GM13977 (cell line): Measurements from ENCODE around the gene TPPP3.

ENCODE experiments used
- DNase-seq: peaks from one replicate; pipeline ENCODE4 v3.0.0; 2012; ENCODE audit warnings: low spot score
- in situ Hi-C: fragments of 300-500 bp; cut with MboI; formaldehyde crosslinking; loops from one replicate; pipeline ENCODE4 v1.12.0; 2022; ENCODE audit warnings: low sequenced_read_pairs, low pct_unique_long_range_greater_than_20kb, mixed read lengths, inconsistent platforms; ENCODE audit not compliant: unreplicated experiment
- TF ChIP-seq, protein P1 (sequence below): IDR thresholded peaks from 2 replicates; pipeline ENCODE4 v1.5.1; 2012; ENCODE audit warnings: mild to moderate bottlenecking, control low read depth; ENCODE audit not compliant: insufficient read depth; ENCODE audit errors: extremely low read depth, missing control alignments

TPPP3 gene

DNA sequence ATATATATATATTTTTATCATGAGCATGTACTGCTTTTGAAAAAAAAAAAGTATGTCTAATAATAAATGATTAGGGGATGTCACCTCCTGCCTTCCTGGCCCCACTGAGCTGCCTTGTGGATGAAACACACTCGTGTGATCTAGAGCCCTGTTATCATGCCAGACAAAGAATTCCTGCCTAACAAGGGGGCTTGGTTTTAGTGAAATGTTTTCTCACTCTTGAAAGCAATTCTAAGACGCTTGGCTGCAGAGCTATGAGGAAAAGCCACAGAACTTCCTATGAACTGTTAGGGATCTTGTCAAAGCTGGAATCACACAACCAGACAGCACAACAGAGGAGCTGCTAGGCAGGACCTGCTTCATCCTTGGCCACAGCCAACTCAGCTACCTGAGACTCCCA is 19.0 kb upstream of the TPPP3 start:
- DNase-seq, result no peak
- TF ChIP-seq, protein P1, sequence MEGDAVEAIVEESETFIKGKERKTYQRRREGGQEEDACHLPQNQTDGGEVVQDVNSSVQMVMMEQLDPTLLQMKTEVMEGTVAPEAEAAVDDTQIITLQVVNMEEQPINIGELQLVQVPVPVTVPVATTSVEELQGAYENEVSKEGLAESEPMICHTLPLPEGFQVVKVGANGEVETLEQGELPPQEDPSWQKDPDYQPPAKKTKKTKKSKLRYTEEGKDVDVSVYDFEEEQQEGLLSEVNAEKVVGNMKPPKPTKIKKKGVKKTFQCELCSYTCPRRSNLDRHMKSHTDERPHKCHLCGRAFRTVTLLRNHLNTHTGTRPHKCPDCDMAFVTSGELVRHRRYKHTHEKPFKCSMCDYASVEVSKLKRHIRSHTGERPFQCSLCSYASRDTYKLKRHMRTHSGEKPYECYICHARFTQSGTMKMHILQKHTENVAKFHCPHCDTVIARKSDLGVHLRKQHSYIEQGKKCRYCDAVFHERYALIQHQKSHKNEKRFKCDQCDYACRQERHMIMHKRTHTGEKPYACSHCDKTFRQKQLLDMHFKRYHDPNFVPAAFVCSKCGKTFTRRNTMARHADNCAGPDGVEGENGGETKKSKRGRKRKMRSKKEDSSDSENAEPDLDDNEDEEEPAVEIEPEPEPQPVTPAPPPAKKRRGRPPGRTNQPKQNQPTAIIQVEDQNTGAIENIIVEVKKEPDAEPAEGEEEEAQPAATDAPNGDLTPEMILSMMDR, result no peak
- in situ Hi-C loops, result no loop called here

- DNase-seq, result no peak
- in situ Hi-C loops, result no loop called here
- TF ChIP-seq, protein P1, result no peak
These were observed 18.0 kb upstream of the TPPP3 start for GRCh38 chr16:67411339-67411738.

DNA sequence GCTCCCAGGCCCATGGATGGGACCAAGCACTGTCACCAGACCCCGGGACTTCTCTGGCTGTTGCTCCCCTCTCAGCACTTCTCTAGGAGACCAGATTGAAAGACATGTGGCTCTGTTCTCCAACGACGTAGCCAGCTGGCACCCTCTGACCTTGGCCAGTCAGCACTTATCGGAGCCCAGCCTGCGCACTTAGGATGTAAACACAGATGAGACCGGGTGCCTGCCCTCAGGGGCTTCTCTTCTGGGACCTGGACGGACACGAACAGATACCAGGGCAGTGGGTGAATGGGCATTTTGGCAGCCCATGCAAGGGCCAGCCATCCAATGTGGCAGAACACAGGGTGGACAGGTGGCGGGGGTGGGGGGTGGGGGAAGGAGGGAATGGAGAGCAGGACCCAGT is 16.3 kb upstream of the TPPP3 start:
- in situ Hi-C loops, result loop anchor here (10.0 kb wide), 1 partner anchor 145 kb away; no protein-coding TSS in a partner anchor
- TF ChIP-seq, protein P1, result no peak
- DNase-seq, result no peak

- TF ChIP-seq, protein P1, result no peak
- no peak for DNase-seq
- in situ Hi-C loops, result loop anchor here (10.0 kb wide), 1 partner anchor 143 kb away; no protein-coding TSS in a partner anchor
These were observed 14.6 kb upstream of the TPPP3 start for GRCh38 chr16:67407788-67408452.

- no peak for DNase-seq
- TF ChIP-seq, protein P1, result no peak
- in situ Hi-C loops, result loop anchor here (10.0 kb wide), 1 partner anchor 142 kb away; no protein-coding TSS in a partner anchor
These were observed 14.0 kb upstream of the TPPP3 start for GRCh38 chr16:67407176-67407787.

- in situ Hi-C loops, result loop anchor here (10.0 kb wide), 1 partner anchor 142 kb away; no protein-coding TSS in a partner anchor
- TF ChIP-seq, protein P1, result no peak
- DNase-seq, result no peak
These were observed 13.0 kb upstream of the TPPP3 start for GRCh38 chr16:67406111-67406971.
